ENCODE results near the gene NFIL3.

DNA sequence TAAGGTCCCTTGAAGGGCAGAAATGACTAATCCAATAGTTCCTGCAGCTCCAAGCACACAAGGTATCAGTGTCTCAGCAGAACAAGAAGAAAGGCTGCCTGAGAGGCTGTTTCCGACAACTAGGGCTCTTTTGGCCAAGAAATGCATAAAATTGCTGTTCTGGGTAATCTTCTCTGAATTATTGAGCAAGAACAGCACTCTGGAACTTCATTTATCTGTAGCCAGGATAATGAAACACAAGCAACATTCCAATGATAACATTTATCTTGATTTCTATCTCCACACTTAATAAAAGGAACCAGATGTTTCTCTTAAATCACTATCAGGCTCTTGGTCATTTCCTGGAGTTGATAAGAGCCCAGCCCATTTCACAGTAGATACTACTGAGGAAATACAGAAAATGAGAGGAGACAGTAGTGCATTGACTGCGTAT, 44.9 kb downstream of the NFIL3 start:
- TF ChIP-seq POLR2AphosphoS5 (IDR thresholded peaks at IDR 0.05) (peak in 1 of 3 donors; percentile 30), POLR2A (IDR thresholded peaks at IDR 0.05) (no peak)
